HEK293T (cell line): ENCODE data around the gene AGAP1.

Experiments used
- CTCF ChIA-PET: fragments of 350-600 bp; formaldehyde crosslinking; extraction: SDS; loops from one replicate; lab custom pipeline; 2021; ENCODE audit warnings: antibody characterized with exemption, inconsistent platforms; lab: Yijun Ruan, JAX
- POLR2A ChIA-PET: fragments of 350-600 bp; formaldehyde crosslinking; extraction: SDS; loops from one replicate; lab custom pipeline; 2020; ENCODE audit warnings: antibody characterized with exemption, inconsistent platforms; lab: Yijun Ruan, JAX
- DNase-seq: peaks from one replicate; pipeline ENCODE4 v3.0.0; 2012; ENCODE audit warnings: mixed read lengths; ENCODE audit errors: extremely low spot score
- ARNT ChIP-seq: fragments of 450-650 bp; IDR thresholded peaks from 2 replicates; pipeline ENCODE4 v1.6.1; 2017; ENCODE audit warnings: mild to moderate bottlenecking
- BHLHE40 ChIP-seq: fragments of 450-650 bp; IDR thresholded peaks from 2 replicates; pipeline ENCODE4 v1.6.1; 2016; ENCODE audit warnings: mild to moderate bottlenecking, moderate library complexity, borderline replicate concordance
- CTBP1 ChIP-seq: fragments of 450-650 bp; IDR thresholded peaks from 2 replicates; pipeline ENCODE4 v1.6.1; 2016; ENCODE audit warnings: borderline replicate concordance
- ELF4 ChIP-seq: fragments of 450-650 bp; IDR thresholded peaks from 2 replicates; pipeline ENCODE4 v1.6.1; 2017; ENCODE audit warnings: antibody characterized with exemption
- FOXA1 ChIP-seq: fragments of 450-650 bp; IDR thresholded peaks from 2 replicates; pipeline ENCODE4 v1.6.1; 2016; ENCODE audit warnings: mild to moderate bottlenecking
- FOXK2 ChIP-seq: fragments of 450-650 bp; IDR thresholded peaks from 2 replicates; pipeline ENCODE4 v1.6.1; 2016; ENCODE audit warnings: mild to moderate bottlenecking
- FOXM1 ChIP-seq: fragments of 450-650 bp; IDR thresholded peaks from 2 replicates; pipeline ENCODE4 v1.6.1; 2017; ENCODE audit warnings: mild to moderate bottlenecking, borderline replicate concordance
- HDGF ChIP-seq: fragments of 450-650 bp; IDR thresholded peaks from 2 replicates; pipeline ENCODE4 v1.6.1; 2017; ENCODE audit warnings: antibody characterized with exemption, borderline replicate concordance
- L3MBTL2 ChIP-seq: fragments of 450-650 bp; conservative IDR thresholded peaks from 2 replicates; pipeline ENCODE4 v1.6.1; 2016; ENCODE audit warnings: mild to moderate bottlenecking
- LEF1 ChIP-seq: fragments of 450-650 bp; IDR thresholded peaks from 2 replicates; pipeline ENCODE4 v1.6.1; 2017; ENCODE audit warnings: mild to moderate bottlenecking, borderline replicate concordance
- NFRKB ChIP-seq: fragments of 450-650 bp; IDR thresholded peaks from 2 replicates; pipeline ENCODE4 v1.6.1; 2016; ENCODE audit warnings: mild to moderate bottlenecking, moderate library complexity
- SP1 ChIP-seq: fragments of 450-650 bp; IDR thresholded peaks from 2 replicates; pipeline ENCODE4 v1.6.1; 2017
- SUZ12 ChIP-seq: fragments of 450-650 bp; IDR thresholded peaks from 2 replicates; pipeline ENCODE4 v1.6.1; 2016; ENCODE audit warnings: mild to moderate bottlenecking
- TARDBP ChIP-seq: fragments of 450-650 bp; IDR thresholded peaks from 2 replicates; pipeline ENCODE4 v1.6.1; 2016
- ZNF384 ChIP-seq: fragments of 450-650 bp; IDR thresholded peaks from 2 replicates; pipeline ENCODE4 v1.6.1; 2016
- TF ChIP-seq, protein P1 (sequence below): fragments of 450-650 bp; IDR thresholded peaks from 2 replicates; pipeline ENCODE4 v1.6.1; 2016

The AGAP1 gene

DNA sequence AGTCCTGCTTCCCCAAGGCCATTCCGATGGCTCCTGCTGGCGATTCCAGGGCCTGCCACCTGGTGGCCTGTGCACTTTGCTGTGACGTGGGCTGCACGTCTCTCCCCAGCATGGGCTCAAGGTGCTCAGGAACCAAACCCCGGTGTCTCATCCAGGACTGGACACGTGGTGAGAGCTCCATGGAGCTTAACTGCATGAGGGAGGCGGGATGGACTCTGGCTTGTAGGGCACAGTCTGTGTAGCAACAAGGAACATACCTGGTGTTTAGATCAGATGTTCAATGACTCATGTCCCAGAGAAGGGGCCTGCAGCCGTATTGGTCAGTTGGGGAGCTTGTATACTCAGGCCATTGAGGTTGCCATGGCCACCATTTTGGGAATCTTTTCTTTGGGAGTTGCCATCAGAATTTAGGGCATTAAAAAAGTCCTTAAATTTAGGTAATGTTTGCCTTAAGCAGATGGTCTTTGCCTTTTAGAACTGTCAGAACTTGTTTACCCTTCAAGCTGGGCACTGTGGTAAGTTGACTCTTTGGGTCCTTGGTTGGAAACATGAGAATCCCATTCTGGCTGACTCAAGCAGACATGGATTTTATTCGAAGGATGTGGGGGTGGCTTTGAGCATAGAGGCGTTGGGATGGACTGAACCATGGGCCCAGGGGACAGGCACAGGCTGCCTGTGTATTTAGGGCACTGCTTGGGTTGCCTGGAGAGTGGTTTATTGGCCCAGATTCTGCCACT lies 21.0 kb downstream of the AGAP1 start:
- DNase-seq: no peak
- ChIA-PET POLR2A (interaction anchor here (0.6 kb wide), 1 partner anchor 249 kb away, joined by 3 read pairs; no protein-coding TSS in a partner anchor), CTCF (no interaction called here)
- TF ChIP-seq FOXM1 (no peak), ZNF384 (no peak), L3MBTL2 (no peak), NFRKB (no peak), SUZ12 (no peak), FOXA1 (no peak), HDGF (no peak)

DNA sequence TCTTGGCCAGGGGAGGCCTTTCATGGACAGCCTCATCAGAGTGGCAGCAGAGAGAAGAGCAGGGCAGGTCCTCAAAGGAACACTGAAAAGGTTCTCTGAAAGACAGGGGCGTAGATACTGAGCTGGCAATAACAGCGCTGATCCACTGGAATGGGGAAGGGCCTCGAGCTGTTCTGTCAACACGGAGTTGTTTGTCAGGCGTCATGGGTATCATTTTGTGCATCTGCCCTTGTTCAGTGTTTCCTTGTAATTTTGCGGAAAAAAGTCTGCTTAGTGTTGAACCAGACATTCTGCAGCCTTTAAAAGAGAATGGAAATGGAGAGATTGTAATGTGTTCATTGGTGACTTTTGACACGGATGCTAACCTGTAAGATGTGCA lies 21.5 kb downstream of the AGAP1 start:
- CTCF ChIA-PET: no interaction called here
- POLR2A ChIA-PET: no interaction called here
- TF ChIP-seq TARDBP (no peak), ARNT (no peak), FOXK2 (no peak), FOXA1 (no peak), SP1 (no peak), CTBP1 (no peak), ZNF384 (no peak)
- TF ChIP-seq, protein P1, sequence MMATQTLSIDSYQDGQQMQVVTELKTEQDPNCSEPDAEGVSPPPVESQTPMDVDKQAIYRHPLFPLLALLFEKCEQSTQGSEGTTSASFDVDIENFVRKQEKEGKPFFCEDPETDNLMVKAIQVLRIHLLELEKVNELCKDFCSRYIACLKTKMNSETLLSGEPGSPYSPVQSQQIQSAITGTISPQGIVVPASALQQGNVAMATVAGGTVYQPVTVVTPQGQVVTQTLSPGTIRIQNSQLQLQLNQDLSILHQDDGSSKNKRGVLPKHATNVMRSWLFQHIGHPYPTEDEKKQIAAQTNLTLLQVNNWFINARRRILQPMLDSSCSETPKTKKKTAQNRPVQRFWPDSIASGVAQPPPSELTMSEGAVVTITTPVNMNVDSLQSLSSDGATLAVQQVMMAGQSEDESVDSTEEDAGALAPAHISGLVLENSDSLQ: no peak

DNA sequence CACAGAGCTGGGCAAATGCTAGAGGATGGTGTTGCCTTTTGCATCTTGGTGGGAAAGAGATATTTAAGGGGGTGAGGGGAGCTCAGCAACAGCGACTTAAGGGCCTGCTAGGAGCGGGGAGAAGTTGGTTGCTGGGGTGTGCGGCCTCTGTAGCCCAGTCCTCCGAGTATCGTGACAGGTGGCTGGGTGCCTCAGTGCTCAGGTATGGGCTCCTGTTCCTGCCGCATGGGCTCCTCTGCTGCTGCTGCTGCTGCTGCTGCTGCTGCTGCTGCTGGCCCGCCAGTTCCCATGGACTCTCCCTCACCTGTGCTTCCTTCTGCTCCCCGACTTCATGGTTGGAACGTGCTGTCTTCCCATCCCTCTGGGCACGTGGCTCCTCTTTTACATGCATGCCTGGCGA lies 22.0 kb downstream of the AGAP1 start:
- TF ChIP-seq NFRKB (no peak), TARDBP (no peak), HDGF (no peak), BHLHE40 (no peak), ARNT (no peak), CTBP1 (no peak), L3MBTL2 (no peak), FOXA1 (no peak), ELF4 (no peak), FOXK2 (no peak), LEF1 (no peak), FOXM1 (no peak), SP1 (no peak), SUZ12 (no peak), ZNF384 (no peak)
- TF ChIP-seq, protein P1: no peak
- ChIA-PET CTCF (no interaction called here), POLR2A (no interaction called here)
- no peak for DNase-seq

More for the DNA sequence above, 21.5 kb downstream of the AGAP1 start:
- no peak for DNase-seq

DNA sequence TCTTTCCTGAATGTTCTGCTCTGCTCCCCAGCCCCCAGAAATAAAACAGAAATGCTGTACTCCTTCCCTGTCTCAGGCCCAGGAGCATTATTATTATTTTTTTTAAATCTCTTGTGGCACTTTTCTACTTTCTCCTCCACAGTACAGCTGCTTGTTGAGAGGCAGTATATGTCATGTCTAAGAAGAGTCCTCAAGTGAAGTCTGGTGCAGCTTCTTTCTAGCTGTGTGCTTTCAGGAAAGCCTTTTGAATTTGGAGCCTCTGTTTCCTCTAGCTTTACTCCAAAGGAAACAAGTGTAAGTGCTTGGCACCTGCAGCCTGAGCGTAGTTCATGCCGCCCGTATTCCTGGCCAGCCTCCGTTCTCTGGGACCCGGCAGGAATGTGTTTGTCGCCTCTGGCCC lies 22.4 kb downstream of the AGAP1 start:
- no peak for DNase-seq
- ChIA-PET POLR2A (no interaction called here), CTCF (no interaction called here)
- no peak for TF ChIP-seq NFRKB
- TF ChIP-seq LEF1: no peak
- no peak for TF ChIP-seq CTBP1
- TF ChIP-seq FOXK2: no peak
- no peak for TF ChIP-seq FOXA1
- no peak for TF ChIP-seq BHLHE40
- TF ChIP-seq, protein P1: no peak
- TF ChIP-seq ZNF384: no peak
- TF ChIP-seq TARDBP: no peak
- TF ChIP-seq FOXM1: no peak

DNA sequence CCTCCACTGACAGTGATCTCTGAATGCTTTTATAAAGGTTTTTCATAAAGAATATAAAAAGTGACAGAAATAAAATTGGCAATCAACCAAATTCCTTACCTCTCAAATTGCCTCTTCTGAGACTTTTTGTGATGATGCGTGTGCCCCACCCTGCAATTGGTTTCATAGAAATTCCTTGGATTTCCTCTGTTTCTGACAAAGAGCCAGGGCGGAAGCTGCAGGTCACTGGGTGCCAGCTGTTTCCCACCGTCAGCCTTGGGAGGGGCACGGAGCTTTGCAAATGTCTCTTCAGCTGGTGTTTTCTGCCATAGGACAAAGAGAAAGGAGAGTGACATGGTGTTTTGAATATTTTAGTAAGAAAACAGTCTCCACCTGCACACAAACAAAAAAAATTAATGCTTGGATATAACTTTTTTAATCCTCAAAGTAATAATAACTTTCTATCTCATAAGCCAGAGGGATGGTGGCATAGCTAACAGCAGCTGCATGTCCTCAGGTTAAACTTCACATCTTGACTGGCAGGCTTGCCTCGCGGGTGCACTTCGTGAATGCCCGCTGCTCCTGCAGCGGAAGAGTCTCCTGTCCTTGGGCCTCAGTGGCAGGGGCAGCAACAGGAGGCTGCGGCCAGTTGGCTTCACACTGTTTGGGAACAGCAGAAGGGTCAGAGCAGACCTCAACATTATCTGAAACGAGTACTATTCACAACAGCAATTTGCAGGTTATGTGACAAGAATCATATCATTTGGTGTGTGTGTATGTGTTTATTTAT lies 24.7 kb downstream of the AGAP1 start:
- CTCF ChIA-PET: no interaction called here
- no peak for TF ChIP-seq FOXK2
- no peak for TF ChIP-seq SP1
- TF ChIP-seq CTBP1: no peak
- no peak for TF ChIP-seq NFRKB
- POLR2A ChIA-PET: no interaction called here

DNA sequence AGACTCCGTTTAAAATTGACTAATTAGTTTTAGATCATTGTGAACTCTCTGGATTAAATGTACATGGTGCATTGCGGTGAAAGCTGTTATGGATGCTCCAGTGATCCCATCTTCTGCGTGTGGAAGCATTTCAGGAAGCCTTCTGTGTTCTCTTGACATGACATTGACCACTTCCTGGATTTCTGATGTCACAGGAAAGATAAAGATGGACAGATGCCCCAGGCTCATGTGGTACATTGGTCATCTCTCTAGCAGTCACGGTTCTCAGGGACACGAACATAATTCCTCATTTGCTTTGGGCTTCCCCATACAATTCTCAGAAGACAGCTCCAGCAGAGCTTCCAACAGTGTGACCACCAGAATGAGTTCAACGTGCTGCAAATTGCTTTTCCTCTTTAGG lies 26.9 kb downstream of the AGAP1 start:
- ChIA-PET CTCF (no interaction called here), POLR2A (no interaction called here)

More for the DNA sequence above, 24.7 kb downstream of the AGAP1 start:
- no peak for DNase-seq

More for the DNA sequence above, 26.9 kb downstream of the AGAP1 start:
- DNase-seq: no peak
- no peak for TF ChIP-seq FOXM1
- TF ChIP-seq, protein P1: no peak
- no peak for TF ChIP-seq L3MBTL2
- TF ChIP-seq CTBP1: no peak
- no peak for TF ChIP-seq BHLHE40
- no peak for TF ChIP-seq SP1
- TF ChIP-seq SUZ12: no peak
- no peak for TF ChIP-seq ELF4
- no peak for TF ChIP-seq FOXK2
- TF ChIP-seq HDGF: no peak
- no peak for TF ChIP-seq NFRKB
- TF ChIP-seq ARNT: no peak
- no peak for TF ChIP-seq LEF1
- no peak for TF ChIP-seq FOXA1
- no peak for TF ChIP-seq TARDBP
- no peak for TF ChIP-seq ZNF384
